Mesendoderm (in vitro differentiated cells): ENCODE measurements around the gene KLHL33.

Experiments used
- DNase-seq: peaks from one replicate; pipeline ENCODE4 v3.0.0; 2013
- H2AK5ac ChIP-seq: 2 replicates; pipeline ENCODE4 v1.6.1; 2013; ENCODE audit warnings: low read length, inconsistent platforms
- H2BK120ac ChIP-seq: 2 replicates; pipeline ENCODE4 v1.6.1; 2013; ENCODE audit warnings: low read depth, mild to moderate bottlenecking, low read length, moderate library complexity, mixed read lengths
- H2BK15ac ChIP-seq: replicated peaks from 2 replicates; pipeline ENCODE4 v1.6.1; 2013; ENCODE audit warnings: low read depth, mild to moderate bottlenecking, moderate library complexity
- H2BK5ac ChIP-seq: 2 replicates; pipeline ENCODE4 v1.6.1; 2013; ENCODE audit warnings: low read length, inconsistent platforms
- H3K18ac ChIP-seq: 2 replicates; pipeline ENCODE4 v1.6.1; 2013; ENCODE audit warnings: mild to moderate bottlenecking, low read length, mixed read lengths
- H3K23ac ChIP-seq: one replicate; pipeline ENCODE4 v1.6.1; 2013; ENCODE audit warnings: low read length
- H3K27ac ChIP-seq: 2 replicates; pipeline ENCODE4 v1.5.1; 2013; ENCODE audit warnings: low read depth, mild to moderate bottlenecking, inconsistent platforms, low read length, moderate library complexity
- H3K27me3 ChIP-seq: 2 replicates; pipeline ENCODE4 v1.6.1; 2013; ENCODE audit warnings: low read length, control low read depth, mild to moderate bottlenecking, inconsistent platforms; ENCODE audit not compliant: insufficient read depth, poor library complexity
- H3K36me3 ChIP-seq: 2 replicates; pipeline ENCODE4 v1.6.1; 2013; ENCODE audit warnings: low read length, inconsistent platforms; ENCODE audit not compliant: control insufficient read depth, insufficient read depth
- H3K4ac ChIP-seq: one replicate; pipeline ENCODE4 v1.6.1; 2013; ENCODE audit warnings: low read depth, mild to moderate bottlenecking, low read length, moderate library complexity
- H3K4me1 ChIP-seq: 2 replicates; pipeline ENCODE4 v1.6.1; 2013; ENCODE audit warnings: low read depth, low read length, inconsistent platforms; ENCODE audit not compliant: control insufficient read depth
- H3K4me2 ChIP-seq: 2 replicates; pipeline ENCODE4 v1.6.1; 2013; ENCODE audit warnings: low read length
- H3K4me3 ChIP-seq: 2 replicates; pipeline ENCODE4 v1.5.1; 2013; ENCODE audit warnings: mild to moderate bottlenecking, low read length
- H3K56ac ChIP-seq: one replicate; pipeline ENCODE4 v1.6.1; 2013; ENCODE audit warnings: low read length
- H3K79me1 ChIP-seq: 2 replicates; pipeline ENCODE4 v1.6.1; 2013; ENCODE audit warnings: low read length, inconsistent platforms
- H3K79me2 ChIP-seq: 2 replicates; pipeline ENCODE4 v1.6.1; 2013; ENCODE audit warnings: mild to moderate bottlenecking, low read length; ENCODE audit not compliant: control insufficient read depth, insufficient read depth
- H3K9ac ChIP-seq: 2 replicates; pipeline ENCODE4 v1.6.1; 2013; ENCODE audit warnings: low read length, inconsistent platforms
- H4K5ac ChIP-seq: one replicate; pipeline ENCODE4 v1.6.1; 2013; ENCODE audit warnings: low read length
- H4K8ac ChIP-seq: one replicate; pipeline ENCODE4 v1.6.1; 2013; ENCODE audit warnings: low read depth, mild to moderate bottlenecking, control low read depth, low read length, moderate library complexity
- WGBS: extraction: QIAGEN DNeasy Blood & Tissue Kit; methylation state at CpG from one replicate; pipeline ENCODE4 v1.1.7; 2013; ENCODE audit warnings: low lambda C conversion rate, missing lambda C conversion rate; ENCODE audit not compliant: insufficient coverage; ENCODE audit errors: extremely low coverage; 5-methylcytosine and 5-hydroxymethylcytosine counted together

Gene KLHL33

GRCh38 chr14:20422886-20423285 is 13.1 kb downstream of the KLHL33 start:
- Histone ChIP-seq H3K9ac (no peak overlapping the region), H2BK15ac (no peak overlapping the region), H3K4me2 (no peak overlapping the region), H3K4ac (no peak overlapping the region), H3K56ac (no peak overlapping the region), H3K4me1 (peaks cover 2% of the 10 kb centered on the region), H3K4me3 (no peak overlapping the region), H3K27ac (no peak overlapping the region), H2BK5ac (no peak overlapping the region), H2AK5ac (no peak overlapping the region), H3K18ac (no peak overlapping the region), H2BK120ac (no peak overlapping the region), H4K5ac (no peak overlapping the region), H3K27me3 (no peaks in the 10 kb centered on the region), H3K23ac (no peak overlapping the region), H3K79me1 (no peaks in the 10 kb centered on the region), H3K36me3 (no peaks in the 10 kb centered on the region), H3K79me2 (no peaks in the 10 kb centered on the region), H4K8ac (no peak overlapping the region)
- no CpG with 5 or more reads among the region's 2 CpGs for WGBS
- DNase-seq: no peak

- Histone ChIP-seq H3K4me3 (no peak overlapping the region), H4K5ac (no peak overlapping the region), H3K36me3 (no peaks in the 10 kb centered on the region), H2BK120ac (no peak overlapping the region), H3K4ac (no peak overlapping the region), H2AK5ac (no peak overlapping the region), H3K79me1 (no peaks in the 10 kb centered on the region), H3K23ac (no peak overlapping the region), H3K79me2 (no peaks in the 10 kb centered on the region), H3K56ac (no peak overlapping the region), H3K27me3 (no peaks in the 10 kb centered on the region), H2BK5ac (no peak overlapping the region), H2BK15ac (no peak overlapping the region), H3K9ac (no peak overlapping the region), H3K18ac (no peak overlapping the region), H3K4me2 (no peak overlapping the region), H3K4me1 (no peaks in the 10 kb centered on the region), H3K27ac (no peak overlapping the region), H4K8ac (peak overlapping the region; percentile 56)
- DNase-seq: no peak
- no CpG with 5 or more reads among the region's 2 CpGs for WGBS
These were observed 14.7 kb downstream of the KLHL33 start for GRCh38 chr14:20421267-20421666.

DNA sequence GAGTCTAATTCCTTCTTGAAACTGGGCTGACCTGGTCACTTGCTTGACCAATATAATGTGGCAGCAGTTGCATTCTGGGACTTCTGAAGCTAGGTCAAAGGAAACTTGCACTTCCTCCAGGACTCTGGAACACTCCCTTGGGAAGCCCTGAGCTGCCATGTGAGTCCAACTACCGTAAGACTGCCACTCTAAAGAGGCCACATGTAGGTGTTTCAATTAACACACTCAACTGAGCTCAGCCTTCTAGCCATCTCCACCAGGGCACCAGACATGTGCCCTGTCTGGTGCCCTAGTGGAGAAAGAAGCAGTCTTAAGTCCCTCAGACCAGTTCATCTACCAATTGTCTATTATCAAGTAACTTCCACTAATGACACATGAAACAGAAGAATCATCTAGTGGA is 16.5 kb downstream of the KLHL33 start:
- DNase-seq: no peak
- H3K36me3 ChIP-seq: no peaks in the 10 kb centered on the region
- H3K79me1 ChIP-seq: no peaks in the 10 kb centered on the region
- H3K79me2 ChIP-seq: no peaks in the 10 kb centered on the region
- H3K27me3 ChIP-seq: no peaks in the 10 kb centered on the region
- no peak overlapping the region for H4K5ac ChIP-seq
- H3K27ac ChIP-seq: no peak overlapping the region
- no peak overlapping the region for H3K4ac ChIP-seq
- H3K23ac ChIP-seq: no peak overlapping the region
- no CpG with 5 or more reads among the region's 1 CpG for WGBS
- no peak overlapping the region for H2BK120ac ChIP-seq
- H2BK15ac ChIP-seq: no peak overlapping the region
- H3K9ac ChIP-seq: no peak overlapping the region
- H3K4me1 ChIP-seq: no peaks in the 10 kb centered on the region
- H4K8ac ChIP-seq: no peak overlapping the region
- H2AK5ac ChIP-seq: no peak overlapping the region
- no peak overlapping the region for H3K56ac ChIP-seq
- no peak overlapping the region for H3K4me2 ChIP-seq
- H3K18ac ChIP-seq: no peak overlapping the region
- H3K4me3 ChIP-seq: no peak overlapping the region
- H2BK5ac ChIP-seq: no peak overlapping the region

DNA sequence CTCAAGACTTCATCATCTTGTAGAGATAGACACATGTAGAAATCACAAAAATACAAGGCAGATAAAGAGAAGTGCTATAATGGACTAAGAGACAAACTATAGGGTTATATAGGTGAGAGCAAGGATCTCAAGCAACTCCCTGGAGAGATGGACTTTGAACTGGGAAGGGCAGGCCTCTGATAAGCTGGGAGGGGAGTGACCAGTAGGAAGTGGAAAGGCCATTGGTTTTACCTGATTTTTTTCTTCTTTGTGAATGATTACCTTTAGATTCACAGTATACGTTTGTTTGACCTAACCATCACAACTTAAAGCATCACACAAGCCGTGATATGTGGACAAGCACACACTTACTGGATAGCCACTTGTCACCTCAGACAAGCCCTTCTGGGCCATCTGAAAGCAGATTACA is 17.5 kb downstream of the KLHL33 start:
- Histone ChIP-seq H3K4me1 (no peaks in the 10 kb centered on the region), H3K27ac (no peak overlapping the region)
- no peak for DNase-seq

DNA sequence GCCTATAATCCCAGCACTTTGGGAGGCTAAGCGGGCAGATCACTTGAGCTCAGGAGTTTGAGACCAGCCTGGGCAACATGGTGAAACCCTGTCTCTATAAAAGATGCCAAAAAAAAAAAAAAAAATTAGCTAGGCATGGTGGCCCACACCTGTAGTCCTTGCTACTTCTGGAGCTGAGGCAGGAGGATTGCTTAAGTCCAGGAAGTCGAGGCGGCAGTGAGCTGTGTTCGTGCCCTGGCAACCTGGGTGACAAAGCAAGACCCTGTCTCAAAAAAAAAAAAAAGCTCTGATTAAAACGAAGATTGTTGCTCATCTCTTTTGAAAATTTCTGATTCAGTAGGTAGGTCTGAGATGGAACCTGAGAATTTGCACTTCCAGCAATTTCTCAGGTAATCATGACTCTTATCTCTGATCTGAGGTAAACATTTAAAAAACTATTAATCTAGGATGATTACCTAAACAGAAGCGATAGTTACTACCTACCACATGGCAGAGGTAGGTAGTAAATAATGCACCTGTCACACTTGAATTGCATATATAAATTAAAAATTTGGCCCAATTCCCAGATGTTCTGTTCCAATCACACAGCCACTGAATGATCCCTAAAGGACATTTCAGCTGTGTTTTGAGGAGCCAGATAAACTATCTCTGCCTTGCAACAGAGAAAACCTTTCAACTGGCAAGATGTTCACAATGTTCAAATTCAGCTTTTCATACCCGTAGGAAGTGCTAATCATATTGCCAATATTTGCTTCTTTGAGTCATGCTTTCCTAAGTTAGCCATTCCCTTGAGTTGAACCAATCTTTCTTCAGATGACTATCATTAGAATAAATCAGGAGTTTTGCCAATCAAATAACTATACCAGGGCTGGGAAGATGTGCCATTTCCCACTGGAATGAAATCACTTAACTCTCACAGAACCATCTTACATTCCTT is 18.4 kb downstream of the KLHL33 start:
- H3K23ac ChIP-seq: no peak overlapping the region
- no peak overlapping the region for H2BK5ac ChIP-seq
- H3K18ac ChIP-seq: no peak overlapping the region
- H2BK15ac ChIP-seq: no peak overlapping the region
- no peak overlapping the region for H4K8ac ChIP-seq
- H3K36me3 ChIP-seq: no peaks in the 10 kb centered on the region
- no peak overlapping the region for H3K4me3 ChIP-seq
- H3K4me2 ChIP-seq: no peak overlapping the region
- H3K4me1 ChIP-seq: no peaks in the 10 kb centered on the region
- H3K4ac ChIP-seq: no peak overlapping the region
- no peaks in the 10 kb centered on the region for H3K79me2 ChIP-seq
- H3K27ac ChIP-seq: no peak overlapping the region
- no peak overlapping the region for H2BK120ac ChIP-seq
- H2AK5ac ChIP-seq: no peak overlapping the region
- H3K79me1 ChIP-seq: no peaks in the 10 kb centered on the region
- H3K56ac ChIP-seq: no peak overlapping the region
- WGBS: no CpG with 5 or more reads among the region's 7 CpGs
- no peak overlapping the region for H3K9ac ChIP-seq
- DNase-seq: no peak
- no peaks in the 10 kb centered on the region for H3K27me3 ChIP-seq
- H4K5ac ChIP-seq: no peak overlapping the region

More for the DNA sequence above, 17.5 kb downstream of the KLHL33 start:
- H3K36me3 ChIP-seq: no peaks in the 10 kb centered on the region
- no peak overlapping the region for H3K4me2 ChIP-seq
- no peak overlapping the region for H3K23ac ChIP-seq
- H2BK15ac ChIP-seq: no peak overlapping the region
- no peaks in the 10 kb centered on the region for H3K79me1 ChIP-seq
- H3K27me3 ChIP-seq: no peaks in the 10 kb centered on the region
- WGBS: no CpG with 5 or more reads among the region's 2 CpGs
- H3K79me2 ChIP-seq: no peaks in the 10 kb centered on the region
- no peak overlapping the region for H2BK5ac ChIP-seq
- H2AK5ac ChIP-seq: no peak overlapping the region
- no peak overlapping the region for H3K9ac ChIP-seq
- no peak overlapping the region for H3K18ac ChIP-seq
- H4K8ac ChIP-seq: no peak overlapping the region
- no peak overlapping the region for H3K4me3 ChIP-seq
- H4K5ac ChIP-seq: no peak overlapping the region
- H2BK120ac ChIP-seq: no peak overlapping the region
- no peak overlapping the region for H3K4ac ChIP-seq
- no peak overlapping the region for H3K56ac ChIP-seq
